CD4-positive, alpha-beta T cell treated with Interleukin-17A for 4 hours (primary cell): ENCODE measurements around the gene CKAP4.
"Not testable (repeated sequence)": the region's sequence is repeated elsewhere in the genome, so short reads cannot be mapped to it uniquely, and the experiment has no call there.

Experiments
- DNase-seq: peaks from one replicate; pipeline ENCODE4 v3.0.0-alpha.2; 2020; ENCODE audit warnings: mixed read lengths

The CKAP4 gene

GRCh38 chr12:106247674-106248311 lies at the start of gene CKAP4:
TSS of gene CKAP4 (minus strand) at chr12:106248020. CDS start at chr12:106247851, 169 bp downstream.
- peak; percentile 78 for DNase-seq

DNA sequence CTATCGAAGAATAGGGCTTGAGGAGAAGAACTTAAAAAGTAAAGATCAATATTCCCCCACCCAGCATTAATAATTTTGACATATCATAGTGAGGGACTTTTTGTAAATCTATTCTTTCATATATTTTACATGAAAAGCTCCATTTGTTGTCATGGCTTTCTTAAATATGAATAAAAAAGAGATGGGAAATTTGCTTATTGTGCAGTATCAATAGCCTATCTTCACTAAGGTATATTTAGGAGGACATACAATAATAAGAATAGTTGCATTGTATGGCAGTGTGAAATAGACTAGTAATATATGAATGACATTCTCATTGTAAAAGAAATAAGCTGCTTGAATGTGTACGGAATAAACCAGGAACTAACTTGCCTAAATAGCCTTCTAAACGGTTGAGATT lies 49.3 kb upstream of the CKAP4 start:
- DNase-seq = no peak

GRCh38 chr12:106296179-106296877 lies 48.5 kb upstream of the CKAP4 start:
- no peak for DNase-seq

- DNase-seq = no peak
Observed at GRCh38 chr12:106292339-106292738, 44.5 kb upstream of the CKAP4 start.

DNA sequence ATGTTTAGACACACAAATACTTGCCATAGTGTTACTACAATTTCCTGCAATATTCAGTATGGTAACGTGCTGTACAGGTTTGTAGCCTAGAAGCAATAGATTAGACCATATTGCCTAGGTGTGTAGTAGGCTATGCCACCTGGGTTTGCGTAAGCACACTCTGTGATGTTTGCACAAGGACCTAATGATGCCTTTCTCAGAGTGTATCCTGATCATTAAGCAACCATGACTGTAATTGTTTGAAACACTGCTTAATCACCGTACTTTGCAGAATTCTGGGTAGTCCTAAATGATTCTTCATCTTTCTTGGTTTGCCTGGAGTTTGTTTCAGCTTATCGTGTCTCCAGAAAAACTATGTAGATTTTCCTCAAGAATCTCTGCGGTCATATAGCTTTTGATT lies 43.5 kb upstream of the CKAP4 start:
- DNase-seq = no peak

DNA sequence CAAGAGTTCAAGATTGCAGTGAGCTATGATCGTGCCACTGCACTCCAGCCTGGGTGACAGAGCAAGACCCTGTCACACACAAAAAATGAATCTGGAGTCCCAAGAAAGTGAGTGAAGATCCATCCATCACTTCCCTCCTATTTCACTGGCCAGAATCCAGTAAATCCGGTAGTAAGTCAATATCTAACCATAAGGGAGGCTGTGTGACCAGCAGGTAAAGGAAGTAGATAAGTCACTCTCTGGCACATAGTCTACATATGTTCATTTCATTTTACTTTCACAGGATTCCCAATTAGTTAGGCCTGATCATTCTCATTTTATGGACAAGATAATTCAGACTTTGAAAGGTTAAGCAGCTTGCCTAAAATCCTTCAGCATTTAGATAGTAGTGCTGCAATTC lies 42.8 kb upstream of the CKAP4 start:
- DNase-seq = no peak

- no peak for DNase-seq
Observed at GRCh38 chr12:106289196-106289681, 41.4 kb upstream of the CKAP4 start.

GRCh38 chr12:106288494-106289195 lies 40.8 kb upstream of the CKAP4 start:
- DNase-seq = peak; percentile 20

- no peak for DNase-seq
Observed at GRCh38 chr12:106288101-106288493, 40.3 kb upstream of the CKAP4 start.

DNA sequence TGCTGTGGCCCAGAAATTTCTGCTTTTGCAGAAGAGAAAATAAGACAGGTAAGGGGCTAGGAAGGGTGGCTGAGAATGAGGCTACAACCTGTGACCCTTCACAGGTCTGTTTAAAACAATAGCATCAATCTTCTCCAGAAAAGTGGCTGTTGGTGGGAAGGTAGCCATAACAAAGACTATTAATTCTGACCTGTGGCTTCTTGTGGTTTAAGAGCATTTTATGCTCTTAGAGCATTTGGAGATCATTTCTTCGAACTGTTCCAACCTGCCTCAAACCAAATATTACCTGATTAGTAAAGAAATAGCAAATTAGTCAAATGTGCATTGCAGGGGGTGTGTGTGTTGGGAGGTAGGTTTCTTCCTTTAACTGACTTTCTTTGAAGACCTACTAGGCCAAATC lies 39.5 kb upstream of the CKAP4 start:
- DNase-seq = no peak

DNA sequence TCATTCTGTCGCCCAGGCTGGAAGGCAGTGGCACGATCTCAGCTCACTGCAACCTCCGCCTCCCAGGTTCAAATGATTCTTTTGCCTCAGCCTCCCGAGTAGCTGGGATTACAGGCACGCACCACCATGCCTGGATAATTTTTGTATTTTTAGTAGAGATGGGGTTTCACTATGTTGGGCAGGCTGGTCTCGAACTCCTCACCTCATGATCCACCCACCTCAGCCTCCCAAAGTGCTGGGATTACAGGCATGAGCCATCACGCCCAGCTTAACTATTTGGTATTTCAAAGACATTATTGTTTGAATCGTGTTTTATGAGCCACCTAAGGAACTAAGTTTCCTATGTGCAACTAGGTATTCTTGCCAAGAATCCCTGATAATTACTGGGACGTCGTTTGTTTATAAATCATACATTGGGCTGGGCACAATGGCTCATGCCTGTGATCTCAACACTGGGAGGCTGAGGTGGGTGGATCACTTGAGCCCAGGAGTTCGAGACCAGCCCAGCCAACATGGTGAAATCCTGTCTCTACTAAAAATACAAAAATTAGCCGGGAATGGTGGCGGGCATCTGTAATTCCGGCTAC lies 38.8 kb upstream of the CKAP4 start:
- not testable (repeated sequence) for DNase-seq

DNA sequence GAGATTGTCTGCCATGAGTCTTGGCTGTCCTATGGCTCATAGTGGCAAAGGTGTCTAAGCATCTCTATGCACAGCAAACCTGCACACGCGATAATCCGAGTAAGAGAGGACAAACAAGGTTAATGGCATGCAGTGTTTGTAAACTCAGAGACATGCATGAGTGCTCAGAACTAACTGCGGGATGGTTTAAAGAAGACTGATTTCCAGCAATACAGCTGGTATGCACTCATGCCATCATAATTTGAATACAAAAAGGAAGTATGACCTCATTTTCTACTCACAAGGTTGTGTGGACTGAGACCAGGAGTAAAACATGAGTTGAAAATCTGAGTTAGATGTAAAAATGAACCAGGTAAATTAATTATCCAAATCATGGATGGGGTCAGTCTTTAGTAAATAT lies 38.2 kb upstream of the CKAP4 start:
- DNase-seq = no peak

GRCh38 chr12:106284358-106285105 lies 36.7 kb upstream of the CKAP4 start:
- no peak for DNase-seq

GRCh38 chr12:106282457-106283097 lies 34.8 kb upstream of the CKAP4 start:
- peak; percentile 69 for DNase-seq

DNA sequence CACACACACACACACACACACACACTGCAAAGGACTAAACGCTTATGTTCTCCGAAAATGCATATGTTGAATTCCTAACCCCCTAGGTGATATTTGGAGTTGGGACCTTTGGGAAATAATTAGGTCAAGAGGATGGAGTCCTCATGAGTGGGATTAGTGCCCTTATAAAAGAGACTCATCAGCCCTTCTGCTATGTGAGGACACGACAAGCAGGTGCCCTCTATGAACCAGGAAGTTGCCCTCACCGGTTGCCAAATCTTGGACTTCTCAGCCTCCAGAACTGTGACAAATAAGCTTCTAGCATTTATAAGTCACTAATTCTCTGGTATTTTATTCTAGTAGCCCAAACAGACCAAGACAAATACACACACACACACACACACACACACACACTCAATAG lies 34.0 kb upstream of the CKAP4 start:
- no peak for DNase-seq

- no peak for DNase-seq
Observed at GRCh38 chr12:106281056-106281782, 33.4 kb upstream of the CKAP4 start.

DNA sequence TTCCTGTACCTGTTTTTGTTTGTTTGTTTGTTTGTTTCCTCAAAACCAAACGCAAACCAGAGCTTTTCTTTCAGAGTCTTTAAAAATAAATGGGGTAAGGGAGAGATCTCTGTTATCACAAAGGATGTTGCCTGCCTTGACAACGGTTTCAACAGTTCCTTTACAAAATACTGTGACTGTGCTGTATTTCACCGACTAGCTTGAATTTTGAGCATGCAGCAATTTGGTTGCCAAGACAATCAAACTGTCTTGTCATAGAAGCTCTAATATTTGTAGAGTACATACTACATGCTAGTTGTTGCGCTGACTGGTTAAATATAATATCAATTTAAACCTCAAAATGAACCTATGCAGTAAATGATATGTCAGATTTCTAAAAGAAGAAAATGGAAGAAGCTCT lies 32.3 kb upstream of the CKAP4 start:
- DNase-seq = no peak

- DNase-seq = no peak
Observed at GRCh38 chr12:106276032-106276740, 28.4 kb upstream of the CKAP4 start.

DNA sequence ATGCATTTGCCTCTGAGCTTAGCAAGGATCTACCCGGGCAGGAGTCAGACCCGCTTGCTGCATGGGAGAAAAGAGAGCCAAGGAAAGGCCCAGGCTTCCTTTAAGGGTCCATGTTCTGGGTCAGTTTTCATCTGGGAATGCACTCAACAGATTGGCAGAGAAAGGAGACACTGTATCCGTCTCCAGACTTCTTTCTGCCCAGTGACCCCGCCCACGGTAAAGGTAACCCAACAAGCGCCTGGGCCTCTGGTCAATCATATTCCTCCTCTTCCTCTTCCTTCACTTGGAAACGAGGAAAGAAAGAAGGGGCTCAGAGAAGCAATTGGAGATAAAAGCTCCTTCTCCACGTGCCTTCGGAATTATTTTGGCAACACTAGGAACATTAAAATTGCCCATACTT lies 27.6 kb upstream of the CKAP4 start:
- DNase-seq = no peak

DNA sequence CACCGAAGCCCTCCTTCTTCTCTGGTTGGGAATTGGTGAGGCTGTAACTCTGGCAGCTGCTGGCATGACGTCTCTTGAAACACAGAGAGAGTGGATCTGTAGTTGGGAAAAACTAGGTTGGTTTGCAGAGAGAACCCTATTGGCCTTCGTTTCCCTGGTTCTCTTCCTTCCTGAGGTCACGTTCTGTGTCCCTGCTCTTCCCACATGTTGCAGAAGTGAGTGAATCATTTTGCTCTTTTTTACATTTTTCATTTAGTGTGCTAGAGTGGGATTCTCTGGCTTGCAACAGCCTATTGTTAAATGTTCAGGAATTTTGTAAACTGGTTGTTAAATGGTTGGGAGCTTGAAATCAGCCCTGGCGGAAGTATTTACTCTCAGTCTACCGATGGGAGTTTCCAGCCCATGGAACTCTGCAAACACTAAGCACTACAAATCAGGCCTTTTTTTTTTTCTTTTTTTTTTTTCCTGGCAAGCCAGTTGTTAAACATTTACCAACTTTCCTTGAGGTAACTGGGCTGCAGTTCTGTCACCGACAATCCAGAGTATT lies 26.8 kb upstream of the CKAP4 start:
- no peak for DNase-seq

DNA sequence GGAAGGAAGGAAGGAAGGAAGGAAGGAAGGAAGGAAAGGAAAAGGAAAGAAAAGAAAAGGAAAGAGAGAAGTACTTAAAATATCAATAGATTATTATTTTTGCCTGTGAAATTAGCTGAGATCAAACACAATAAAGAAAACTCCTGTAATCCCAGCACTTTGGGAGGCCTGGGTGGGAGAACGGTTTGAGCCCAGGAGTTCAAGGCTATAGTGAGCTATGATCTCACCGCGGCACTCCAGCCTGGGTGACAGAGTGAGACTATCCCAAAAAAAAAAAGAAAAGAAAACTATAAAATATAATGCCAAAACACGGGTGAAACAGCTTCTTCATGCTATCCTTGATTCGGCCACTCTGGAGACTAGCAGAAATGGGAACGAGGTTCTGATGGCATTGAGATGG lies 26.2 kb upstream of the CKAP4 start:
- DNase-seq = no peak
